ENCODE data around the gene NEUROD4.
A peak's percentile ranks its signal among the peaks of the same experiment; 100 is the strongest.

DNA sequence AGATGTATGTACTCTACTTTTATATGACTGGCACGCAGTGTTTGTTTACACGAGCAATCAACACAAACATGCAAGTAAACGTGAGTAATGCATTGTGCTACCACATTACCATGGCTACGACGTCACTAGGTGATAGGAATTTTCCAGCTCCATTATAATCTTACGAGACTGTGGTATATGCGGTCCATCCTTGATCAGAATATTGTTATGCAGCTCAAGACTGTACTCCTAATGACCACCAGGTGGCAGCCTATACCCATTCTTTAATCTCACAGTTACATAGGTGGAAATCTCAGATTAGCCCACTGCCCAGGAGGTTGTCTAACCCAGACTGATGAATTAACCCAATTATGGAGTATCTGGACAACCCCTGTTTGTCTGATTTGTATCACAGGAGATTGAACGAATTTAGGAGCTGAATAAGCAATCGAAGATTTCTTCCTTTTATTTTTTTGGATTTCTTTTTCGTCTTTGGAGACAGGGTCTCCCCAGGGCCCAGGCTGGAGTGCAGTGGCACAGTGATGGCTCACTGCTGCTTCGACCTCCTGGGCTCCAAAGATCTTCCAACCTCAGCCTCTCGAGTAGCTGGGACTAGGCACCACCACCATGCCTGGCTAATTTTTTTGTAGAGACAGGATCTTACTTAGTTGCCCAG lies 26.5 kb upstream of the NEUROD4 start:
- TF ChIP-seq CTCF (conservative IDR thresholded peaks at IDR 0.05; ENCODE audit: low read depth, low read length) = peak; percentile 89
- TF ChIP-seq EZH2phosphoT487 (IDR thresholded peaks at IDR 0.05; ENCODE audit: borderline replicate concordance, low read length) = no peak

All from PC-3 (cell line).